Activated CD4-positive, alpha-beta T cell treated with anti-CD3 and anti-CD28 coated beads, Interleukin-2, amount 50 U/mL, for 16 hours (primary cell): ENCODE measurements around the gene NPHP4.

Source experiments
- DNase-seq: peaks from one replicate; pipeline ENCODE4 v3.0.0-alpha.2; 2020

The NPHP4 gene

DNA sequence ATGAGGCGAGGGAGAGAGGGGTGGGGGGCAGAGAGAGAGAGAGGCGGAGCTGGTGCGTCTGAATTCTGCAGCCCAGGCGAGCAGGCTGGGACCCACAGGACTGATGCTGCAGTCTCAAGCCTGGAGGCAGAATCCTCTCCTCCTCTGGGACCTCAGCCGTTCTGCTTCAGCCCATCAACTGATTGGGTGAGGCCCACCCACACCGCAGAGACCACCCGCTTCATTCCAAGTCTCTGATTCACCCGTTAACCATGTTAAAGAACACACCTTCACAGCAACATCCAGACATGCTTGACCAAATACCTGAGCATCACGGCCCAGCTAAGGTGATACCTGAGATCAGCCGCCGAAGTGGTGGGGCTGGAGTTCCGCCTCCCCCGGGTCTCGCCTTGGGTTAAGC is 147.8 kb downstream of the NPHP4 start:
- DNase-seq, result no peak

DNA sequence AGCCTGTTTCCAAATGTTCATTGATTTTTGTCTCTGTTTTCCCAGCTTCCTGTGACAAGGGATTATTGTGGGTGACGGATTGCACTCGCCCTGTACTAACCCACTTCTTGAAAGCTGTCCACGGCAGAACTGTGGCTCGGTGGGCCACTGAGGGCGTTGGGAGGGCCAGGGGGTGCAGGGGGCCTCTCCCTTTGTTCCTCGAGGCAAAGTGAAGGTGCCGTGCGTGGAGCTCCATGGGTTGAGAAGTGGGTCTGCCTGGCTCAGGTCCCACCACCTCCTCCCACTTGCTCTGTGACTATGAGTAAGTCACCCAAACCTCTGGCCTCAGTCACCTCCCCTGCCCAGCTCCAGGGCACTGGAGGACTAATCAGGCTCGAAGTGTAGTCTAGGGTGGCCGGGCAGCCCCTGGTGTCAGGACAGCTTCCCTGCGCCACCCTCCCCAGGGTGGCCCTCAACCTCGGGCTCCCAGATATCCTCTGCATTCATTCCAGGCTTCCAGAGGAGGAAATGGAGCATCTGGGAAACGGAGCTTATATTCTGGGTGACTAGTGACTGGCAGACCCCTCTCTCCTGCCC is 148.6 kb downstream of the NPHP4 start:
- DNase-seq, result no peak

GRCh38 chr1:5842679-5843078 is 149.5 kb downstream of the NPHP4 start:
- no peak for DNase-seq

GRCh38 chr1:5840551-5841001 is 151.6 kb downstream of the NPHP4 start:
- DNase-seq, result no peak

DNA sequence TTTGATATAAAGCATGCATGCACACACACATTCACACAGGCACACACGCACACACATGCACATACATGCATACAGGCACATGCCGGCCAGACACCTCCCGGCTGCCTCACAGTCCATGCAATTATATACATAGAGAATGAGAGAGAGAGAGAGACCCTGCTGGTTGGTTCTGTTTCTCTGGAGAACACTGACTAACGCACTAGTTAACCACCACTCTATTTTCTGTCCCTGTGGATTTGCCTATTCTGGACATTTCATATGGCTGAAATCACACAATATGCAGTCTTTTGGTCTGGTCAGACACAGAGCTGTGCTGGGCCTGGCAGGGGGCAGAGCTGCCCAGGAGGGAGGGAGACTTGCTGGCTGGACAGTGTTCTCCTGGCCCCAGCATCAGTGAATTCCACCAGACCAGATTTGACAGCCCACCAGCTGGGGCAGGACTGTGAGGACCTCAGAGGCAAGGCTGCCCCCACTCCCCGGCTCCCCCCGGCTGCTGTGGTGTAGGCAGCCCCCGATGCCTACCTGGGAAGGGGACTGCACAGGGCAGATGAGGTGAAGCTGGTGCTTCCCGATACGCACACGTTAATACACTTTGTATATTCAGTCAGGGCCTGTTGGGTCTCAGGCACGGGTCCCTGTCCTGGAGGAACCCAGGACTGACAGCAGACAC is 152.2 kb downstream of the NPHP4 start:
- no peak for DNase-seq

- DNase-seq, result no peak
These were observed 152.9 kb downstream of the NPHP4 start for GRCh38 chr1:5839161-5839880.

GRCh38 chr1:5837976-5838653 is 154.1 kb downstream of the NPHP4 start:
- DNase-seq, result no peak

- DNase-seq, result no peak
These were observed 155.3 kb downstream of the NPHP4 start for GRCh38 chr1:5836776-5837440.

DNA sequence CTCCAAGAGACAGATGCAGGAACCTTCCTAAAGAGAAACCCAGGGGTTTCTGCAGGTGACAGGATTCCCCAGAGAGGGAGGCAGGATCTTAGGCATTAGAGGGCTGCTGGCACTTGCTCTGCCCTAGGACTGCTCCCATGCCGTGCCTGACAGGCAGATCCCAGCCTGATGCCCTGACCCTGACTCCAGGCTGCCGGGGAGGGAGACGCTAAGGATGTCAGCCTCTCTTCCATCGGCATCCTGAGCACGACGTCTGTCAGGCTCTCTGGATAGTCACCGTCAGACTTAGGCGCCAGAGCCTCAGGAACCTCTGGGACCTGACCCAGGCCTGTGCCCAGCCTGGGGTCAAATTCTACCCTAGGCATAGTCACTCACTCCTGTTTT is 157.1 kb downstream of the NPHP4 start:
- no peak for DNase-seq

GRCh38 chr1:5834477-5835178 is 157.6 kb downstream of the NPHP4 start:
- no peak for DNase-seq

- DNase-seq, result no peak
These were observed 158.3 kb downstream of the NPHP4 start for GRCh38 chr1:5833911-5834310.

- DNase-seq, result no peak
These were observed 159.0 kb downstream of the NPHP4 start for GRCh38 chr1:5832916-5833895.

- DNase-seq, result no peak
These were observed 160.5 kb downstream of the NPHP4 start for GRCh38 chr1:5831600-5832335.

DNA sequence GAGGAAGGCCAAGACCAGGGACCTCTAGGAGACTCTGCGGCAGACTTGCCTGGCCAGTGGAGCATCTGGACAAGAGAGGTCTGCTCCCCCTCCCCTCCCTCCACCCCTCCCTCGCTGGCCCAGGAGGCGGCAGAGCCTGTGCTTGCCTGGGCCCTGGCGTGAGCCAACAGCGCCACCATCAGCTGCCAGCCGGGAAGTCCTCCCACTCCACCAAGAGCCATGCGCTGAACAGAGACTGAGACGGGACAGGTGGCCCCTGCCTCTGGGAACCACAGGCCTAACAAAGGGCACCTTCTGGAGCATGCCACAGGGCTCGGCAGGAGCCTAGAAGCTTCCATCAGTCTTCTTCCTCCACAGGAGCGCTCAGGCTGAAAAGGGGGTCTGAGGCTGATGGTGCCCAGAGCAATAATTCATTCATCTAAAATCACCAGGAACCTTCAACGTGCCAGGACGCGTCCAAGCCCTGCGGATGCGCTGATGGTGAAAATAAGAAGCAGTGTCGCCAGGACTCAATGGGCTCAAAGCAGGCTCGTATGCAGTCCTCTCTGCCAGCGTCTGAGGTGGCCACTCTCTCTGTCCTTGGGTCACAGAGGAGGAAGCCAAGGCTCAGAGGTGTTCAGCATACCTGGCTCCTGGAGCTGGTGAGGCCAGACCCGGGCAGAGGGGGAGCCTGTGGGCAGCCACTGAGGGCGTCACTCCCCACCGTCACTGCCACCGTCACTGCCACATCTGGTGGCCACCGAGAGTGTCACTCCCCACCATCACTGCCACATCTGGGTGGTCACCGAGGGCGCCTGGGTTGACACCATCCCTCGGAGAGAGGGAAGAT is 161.2 kb downstream of the NPHP4 start:
- peak; percentile 10 for DNase-seq

GRCh38 chr1:5829414-5829813 is 162.8 kb downstream of the NPHP4 start:
- no peak for DNase-seq

- DNase-seq, result no peak
These were observed 163.8 kb downstream of the NPHP4 start for GRCh38 chr1:5828308-5828935.

- DNase-seq, result no peak
These were observed 164.7 kb downstream of the NPHP4 start for GRCh38 chr1:5827516-5827915.

GRCh38 chr1:5826601-5827000 is 165.6 kb downstream of the NPHP4 start:
- no peak for DNase-seq

- DNase-seq, result no peak
These were observed 169.5 kb downstream of the NPHP4 start for GRCh38 chr1:5822726-5823125.
